ENCODE data around the gene GIMD1.
"Not testable (repeated sequence)": the region's sequence is repeated elsewhere in the genome, so short reads cannot be mapped to it uniquely, and the experiment has no call there.

GIMD1 gene

GRCh38 chr4:106368678-106369077 lies at the start of gene GIMD1:
TSS of gene GIMD1 (minus strand) at chr4:106368778. CDS start at chr4:106367435, 1,343 bp downstream.
- no peak for DNase-seq (ENCODE audit: low spot score)

- DNase-seq (ENCODE audit: low spot score), result no peak
Measured at GRCh38 chr4:106414366-106414765, 45.8 kb upstream of the GIMD1 start.

GRCh38 chr4:106409901-106410889 lies 41.6 kb upstream of the GIMD1 start:
- DNase-seq (ENCODE audit: low spot score), result no peak

GRCh38 chr4:106408004-106408403 lies 39.4 kb upstream of the GIMD1 start:
- not testable (repeated sequence) for DNase-seq (ENCODE audit: low spot score)

- no peak for DNase-seq (ENCODE audit: low spot score)
Measured at GRCh38 chr4:106401157-106401556, 32.6 kb upstream of the GIMD1 start.

- DNase-seq (ENCODE audit: low spot score), result not testable (repeated sequence)
Measured at GRCh38 chr4:106398898-106399297, 30.3 kb upstream of the GIMD1 start.

- no peak for DNase-seq (ENCODE audit: low spot score)
Measured at GRCh38 chr4:106395582-106395981, 27.0 kb upstream of the GIMD1 start.

- no peak for DNase-seq (ENCODE audit: low spot score)
Measured at GRCh38 chr4:106385853-106386393, 17.3 kb upstream of the GIMD1 start.

GRCh38 chr4:106384878-106385277 lies 16.3 kb upstream of the GIMD1 start:
- DNase-seq (ENCODE audit: low spot score), result no peak

GRCh38 chr4:106380179-106380578 lies 11.6 kb upstream of the GIMD1 start:
- DNase-seq (ENCODE audit: low spot score), result no peak

- no peak for DNase-seq (ENCODE audit: low spot score)
Measured at GRCh38 chr4:106373026-106373425, 4.4 kb upstream of the GIMD1 start.

- DNase-seq (ENCODE audit: low spot score), result no peak
Measured at GRCh38 chr4:106371161-106371560, 2.6 kb upstream of the GIMD1 start.

- DNase-seq (ENCODE audit: low spot score), result no peak
Measured at GRCh38 chr4:106370214-106370613, 1.6 kb upstream of the GIMD1 start.

- DNase-seq (ENCODE audit: low spot score), result peak; percentile 61
Measured at GRCh38 chr4:106369456-106370060, 980 bp upstream of the GIMD1 start.

- DNase-seq (ENCODE audit: low spot score), result no peak
Measured at GRCh38 chr4:106367072-106367471, 1.5 kb downstream of the GIMD1 start.

- DNase-seq (ENCODE audit: low spot score), result peak; percentile 5
Measured at GRCh38 chr4:106366026-106366425, 2.6 kb downstream of the GIMD1 start.

- DNase-seq (ENCODE audit: low spot score), result peak; percentile 86
Measured at GRCh38 chr4:106365613-106366012, 3.0 kb downstream of the GIMD1 start.

- DNase-seq (ENCODE audit: low spot score), result no peak
Measured at GRCh38 chr4:106364282-106364681, 4.3 kb downstream of the GIMD1 start.

- no peak for DNase-seq (ENCODE audit: low spot score)
Measured at GRCh38 chr4:106362086-106362825, 6.3 kb downstream of the GIMD1 start.

GRCh38 chr4:106358899-106359298 lies 9.7 kb downstream of the GIMD1 start:
- peak; percentile 55 for DNase-seq (ENCODE audit: low spot score)

GRCh38 chr4:106355193-106355592 lies 13.4 kb downstream of the GIMD1 start:
- no peak for DNase-seq (ENCODE audit: low spot score)

GRCh38 chr4:106353786-106354185 lies 14.8 kb downstream of the GIMD1 start:
- DNase-seq (ENCODE audit: low spot score), result no peak

All from AG08395 (cell line).